Embryonic facial prominence (tissue), 1 donor: ENCODE data around the gene LITAF.
A peak's percentile ranks its signal among the peaks of the same experiment; 100 is the strongest.
"Not testable (repeated sequence)": the region's sequence is repeated elsewhere in the genome, so short reads cannot be mapped to it uniquely, and the experiment has no call there.

Source experiments
- DNase-seq: peaks from one replicate; pipeline ENCODE4 v3.0.0-alpha.2; 2016; ENCODE audit errors: extremely low spot score

Gene LITAF

DNA sequence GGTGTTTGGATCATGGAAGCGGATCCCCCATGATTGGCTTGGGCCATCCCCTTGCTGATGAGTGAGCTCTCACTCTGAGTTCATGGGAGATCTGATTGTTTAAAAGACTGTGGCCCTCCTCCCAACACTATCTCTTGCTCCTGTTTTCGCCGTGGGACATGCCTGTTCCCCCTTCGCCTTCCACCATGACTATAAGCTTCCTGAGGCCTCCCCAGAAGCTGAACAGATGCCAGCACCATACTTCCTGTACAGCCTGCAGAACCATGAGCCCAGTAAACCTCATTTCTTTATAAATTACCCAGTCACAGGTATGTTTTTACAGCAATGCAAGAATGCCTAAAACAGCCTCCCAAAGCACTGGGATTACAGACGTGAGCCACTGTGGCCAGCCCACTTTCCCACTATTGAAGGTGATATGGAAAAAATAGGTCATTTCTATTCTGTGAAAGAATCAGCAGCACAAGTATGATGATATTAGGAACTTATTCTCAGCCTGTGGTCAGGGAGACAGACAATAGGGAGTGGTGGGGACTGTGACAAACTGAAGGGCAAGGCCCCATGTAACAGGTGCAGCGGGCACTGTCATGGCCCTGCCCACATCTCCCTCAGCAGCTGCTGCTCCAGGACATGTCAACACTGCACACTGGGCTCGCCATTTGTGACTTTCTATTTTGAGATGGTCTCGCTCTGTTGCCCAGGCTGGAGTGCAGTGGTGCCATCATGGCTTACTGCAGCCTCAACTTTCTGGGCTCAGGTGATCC lies 33.7 kb upstream of the LITAF start:
- DNase-seq: no peak

- DNase-seq: no peak
These were observed 32.7 kb upstream of the LITAF start for GRCh38 chr16:11619327-11619851.

GRCh38 chr16:11618107-11618717 lies 31.5 kb upstream of the LITAF start:
- DNase-seq: no peak

GRCh38 chr16:11615748-11616447 lies 29.2 kb upstream of the LITAF start:
- DNase-seq: no peak

GRCh38 chr16:11614587-11615175 lies 28.0 kb upstream of the LITAF start:
- no peak for DNase-seq

GRCh38 chr16:11613381-11614303 lies 26.9 kb upstream of the LITAF start:
- no peak for DNase-seq

- no peak for DNase-seq
These were observed 25.9 kb upstream of the LITAF start for GRCh38 chr16:11612665-11613025.

DNA sequence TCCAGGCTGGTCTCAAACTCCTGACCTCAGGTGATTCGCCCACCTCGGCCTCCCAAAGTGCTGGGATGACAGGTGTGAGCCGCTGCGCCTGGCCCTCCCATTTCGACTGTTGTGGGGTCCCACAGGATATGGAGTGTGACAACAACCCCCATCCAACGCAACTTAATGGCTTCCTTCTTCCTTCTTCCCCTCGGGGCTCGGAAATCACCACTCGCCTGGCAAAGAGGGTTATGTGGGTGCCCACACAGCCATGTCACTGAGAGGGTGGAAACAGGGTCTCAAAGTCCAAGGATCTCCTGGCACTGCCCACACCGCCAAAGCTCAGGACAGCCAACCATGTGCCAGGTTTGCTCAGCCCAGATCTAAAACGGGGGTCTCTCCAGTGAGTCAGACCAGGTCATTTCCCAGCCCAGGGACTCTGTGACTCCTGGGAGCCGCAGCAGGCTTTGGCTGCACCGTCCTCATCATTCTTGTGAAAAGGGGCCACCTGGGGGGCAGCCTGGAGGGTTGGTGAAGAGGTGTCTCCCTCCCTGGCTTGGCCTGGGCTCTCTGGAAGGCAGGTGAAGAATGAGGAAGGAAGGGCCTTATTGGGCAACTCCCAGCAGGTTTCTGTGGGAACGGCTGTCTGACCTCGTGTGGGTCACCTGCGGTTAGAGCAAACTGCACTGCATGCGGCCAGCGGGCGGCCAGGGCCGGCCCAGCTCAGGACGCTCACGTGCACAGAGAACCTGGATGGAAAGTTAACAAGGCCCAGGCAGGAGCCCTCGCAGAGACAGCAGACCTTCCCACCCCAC lies 25.3 kb upstream of the LITAF start:
- no peak for DNase-seq

- no peak for DNase-seq
These were observed 23.9 kb upstream of the LITAF start for GRCh38 chr16:11610580-11610979.

DNA sequence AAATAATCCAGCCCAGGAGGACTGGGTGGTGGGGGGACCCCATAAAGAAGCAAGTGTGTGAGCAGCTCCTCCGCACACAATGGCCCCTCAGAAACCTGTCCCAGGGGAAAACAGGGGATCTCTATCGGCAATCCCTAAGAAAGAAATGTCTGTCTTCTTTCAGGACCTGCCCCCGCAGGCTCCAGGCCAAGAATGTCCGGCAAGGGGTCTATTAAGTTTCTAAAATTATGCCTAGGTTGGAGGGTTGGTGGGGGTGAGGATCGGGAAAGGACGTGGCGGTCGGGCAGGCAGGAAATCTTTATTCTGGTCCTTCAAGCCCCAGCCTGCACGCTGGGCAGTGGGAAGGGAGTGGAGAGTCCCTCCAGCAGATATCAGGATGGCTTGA lies 23.4 kb upstream of the LITAF start:
- no peak for DNase-seq

GRCh38 chr16:11609474-11610120 lies 22.9 kb upstream of the LITAF start:
- no peak for DNase-seq

DNA sequence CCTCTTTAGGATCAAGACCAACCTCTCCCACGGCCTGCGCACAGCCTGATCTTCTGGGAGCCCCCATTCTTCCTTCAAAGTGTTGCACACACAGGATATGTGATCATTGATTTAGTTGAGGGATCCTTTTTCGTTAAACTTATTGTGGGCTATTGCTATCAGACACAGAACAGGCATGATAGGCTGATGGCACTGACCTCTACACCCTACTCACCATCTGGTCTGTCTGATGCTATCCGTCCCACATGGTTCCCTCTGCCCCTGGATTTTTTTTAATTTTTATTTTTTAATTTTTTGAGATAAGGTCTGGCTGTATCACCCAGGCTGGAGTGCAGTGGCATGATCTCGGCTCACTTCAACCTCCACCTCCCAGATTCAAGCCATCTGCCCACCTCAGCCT lies 19.2 kb upstream of the LITAF start:
- no peak for DNase-seq

GRCh38 chr16:11605564-11605886 lies 18.8 kb upstream of the LITAF start:
- no peak for DNase-seq

DNA sequence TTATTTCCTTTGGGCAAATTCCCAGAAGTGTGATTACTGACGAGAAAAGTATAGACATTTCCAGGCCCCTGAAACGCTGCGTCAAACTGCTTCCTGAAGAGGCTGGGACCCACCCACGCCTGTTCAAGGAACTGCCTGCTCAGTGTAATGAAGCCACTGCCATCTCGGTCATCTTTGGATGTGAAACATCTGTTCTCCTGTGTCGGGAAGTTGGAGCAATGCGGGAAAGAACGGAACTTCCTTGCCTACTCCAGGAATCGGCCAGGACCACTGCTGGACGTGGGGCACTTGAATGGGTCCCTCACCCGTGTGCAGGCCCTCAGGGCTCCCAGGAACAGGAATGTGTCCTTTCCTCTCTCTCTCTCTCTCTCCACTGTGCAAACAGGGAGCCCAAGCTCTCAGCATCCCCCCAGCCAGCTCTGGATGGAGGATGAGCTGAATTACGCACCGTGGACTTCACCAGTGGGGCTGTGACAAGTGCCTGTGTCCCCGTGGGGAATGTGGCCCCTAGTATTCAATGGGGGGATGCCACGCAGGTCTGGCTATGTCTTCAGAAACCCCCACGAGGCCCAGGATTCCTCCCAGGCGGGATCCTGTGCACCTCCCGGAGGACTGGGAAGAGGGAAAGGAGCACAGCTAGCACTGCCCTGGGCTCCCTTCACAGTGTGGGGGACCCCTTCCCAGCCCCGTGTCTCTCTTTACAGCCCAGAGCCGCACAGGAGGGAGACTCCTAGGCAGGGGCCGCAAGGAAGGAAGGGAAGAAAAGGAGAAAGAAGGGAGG lies 18.3 kb upstream of the LITAF start:
- DNase-seq: no peak

DNA sequence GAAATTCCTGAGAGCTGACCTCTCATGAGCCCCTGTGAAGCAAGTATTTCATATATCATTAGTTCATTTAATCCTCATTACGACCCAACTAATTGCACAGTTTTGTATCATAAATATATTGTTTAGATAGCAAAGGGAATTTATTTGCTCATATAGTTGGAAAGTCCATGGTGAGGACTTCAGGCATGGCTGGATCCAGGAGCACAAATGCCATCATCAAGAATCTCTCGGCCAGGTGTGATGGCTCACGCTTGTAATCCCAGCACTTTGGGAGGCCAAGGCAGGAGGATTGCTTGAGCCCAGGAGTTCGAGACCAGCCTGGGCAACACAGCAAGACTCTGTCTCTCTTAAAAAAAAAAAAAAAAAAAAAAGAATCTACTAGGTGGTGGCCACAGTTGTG lies 17.6 kb upstream of the LITAF start:
- DNase-seq: not testable (repeated sequence)

DNA sequence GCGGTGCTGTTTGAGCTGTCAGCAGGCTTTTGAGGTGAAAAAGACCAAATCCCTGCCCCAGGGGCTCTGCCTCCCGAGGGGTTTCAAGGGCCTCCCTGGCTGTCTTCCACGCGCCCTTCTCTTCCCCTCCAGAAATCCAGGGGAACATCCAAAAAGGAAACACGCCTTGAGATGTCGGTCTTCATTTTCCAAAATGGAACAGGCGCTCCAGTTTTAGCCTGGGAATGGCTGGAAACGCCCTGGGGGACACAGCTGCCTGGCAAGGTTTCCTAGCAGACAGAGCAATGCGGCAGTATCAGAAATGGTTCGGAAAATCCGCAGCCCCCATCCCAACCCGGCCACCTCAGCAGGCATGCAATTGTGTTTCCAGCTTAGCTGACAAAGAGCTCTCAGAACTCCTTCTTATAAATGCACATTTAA lies 16.6 kb upstream of the LITAF start:
- DNase-seq: peak; percentile 70

- no peak for DNase-seq
These were observed 15.6 kb upstream of the LITAF start for GRCh38 chr16:11602321-11602720.

DNA sequence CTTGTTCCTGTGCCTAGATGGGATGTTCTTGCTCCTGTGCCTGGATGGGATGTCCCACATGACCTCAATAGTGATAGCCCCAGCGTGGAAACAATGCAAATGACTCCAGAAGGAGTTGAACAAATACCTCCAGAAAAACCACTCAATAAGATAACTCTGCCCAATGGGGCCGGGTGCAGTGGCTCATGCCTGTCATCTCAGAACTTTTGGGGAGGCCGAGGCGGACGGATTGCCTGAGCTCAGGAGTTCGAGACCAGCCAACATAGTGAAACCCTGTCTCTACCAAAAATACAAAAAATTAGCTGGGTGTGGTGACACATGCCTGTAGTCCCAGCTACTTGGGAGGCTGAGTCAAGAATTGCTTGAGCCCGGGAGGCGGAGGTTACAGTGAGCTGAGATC lies 15.2 kb upstream of the LITAF start:
- DNase-seq: no peak

GRCh38 chr16:11601425-11601824 lies 14.7 kb upstream of the LITAF start:
- no peak for DNase-seq
